Cardiac fibroblast (primary cell): Measurements from ENCODE around the gene ALKBH7.

Source experiments
- DNase-seq, 2 donors: peaks; one replicate each; pipeline versions ENCODE4 v3.0.0 to v3.0.0-alpha.2; 2010; ENCODE audit warnings: low read depth in 2 of 2
- H3K4me3 ChIP-seq, 2 donors: replicated peaks in 1 of 2; 1 replicate in 1 of 2; 2 replicates in 1 of 2; pipeline ENCODE4 v1.5.1; 2011; ENCODE audit warnings: low read depth in 2 of 2, low read length in 2 of 2, mild to moderate bottlenecking in 2 of 2, moderate library complexity in 1 of 2
- TF ChIP-seq, protein P1 (sequence below): IDR thresholded peaks from one replicate; pipeline ENCODE4 v1.5.1; 2011; ENCODE audit warnings: low read depth, mild to moderate bottlenecking, low read length, inconsistent platforms

The ALKBH7 gene, protein sequence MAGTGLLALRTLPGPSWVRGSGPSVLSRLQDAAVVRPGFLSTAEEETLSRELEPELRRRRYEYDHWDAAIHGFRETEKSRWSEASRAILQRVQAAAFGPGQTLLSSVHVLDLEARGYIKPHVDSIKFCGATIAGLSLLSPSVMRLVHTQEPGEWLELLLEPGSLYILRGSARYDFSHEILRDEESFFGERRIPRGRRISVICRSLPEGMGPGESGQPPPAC

DNA sequence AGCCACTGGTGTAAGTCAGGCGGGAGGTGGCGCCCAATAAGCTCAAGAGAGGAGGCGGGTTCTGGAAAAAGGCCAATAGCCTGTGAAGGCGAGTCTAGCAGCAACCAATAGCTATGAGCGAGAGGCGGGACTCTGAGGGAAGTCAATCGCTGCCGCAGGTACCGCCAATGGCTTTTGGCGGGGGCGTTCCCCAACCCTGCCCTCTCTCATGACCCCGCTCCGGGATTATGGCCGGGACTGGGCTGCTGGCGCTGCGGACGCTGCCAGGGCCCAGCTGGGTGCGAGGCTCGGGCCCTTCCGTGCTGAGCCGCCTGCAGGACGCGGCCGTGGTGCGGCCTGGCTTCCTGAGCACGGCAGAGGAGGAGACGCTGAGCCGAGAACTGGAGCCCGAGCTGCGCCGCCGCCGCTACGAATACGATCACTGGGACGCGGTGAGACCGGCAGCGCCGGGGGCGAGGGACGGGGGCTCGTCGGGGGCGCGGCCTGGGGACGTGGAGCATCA lies at the start of gene ALKBH7:
Gene ALKBH7, plus strand, starts transcription at position 201 of the 502 bp plus-strand sequence. Its CDS starts 27 bp downstream, at position 228.
- DNase-seq, result peak; percentile 100
- TF ChIP-seq, protein P1, sequence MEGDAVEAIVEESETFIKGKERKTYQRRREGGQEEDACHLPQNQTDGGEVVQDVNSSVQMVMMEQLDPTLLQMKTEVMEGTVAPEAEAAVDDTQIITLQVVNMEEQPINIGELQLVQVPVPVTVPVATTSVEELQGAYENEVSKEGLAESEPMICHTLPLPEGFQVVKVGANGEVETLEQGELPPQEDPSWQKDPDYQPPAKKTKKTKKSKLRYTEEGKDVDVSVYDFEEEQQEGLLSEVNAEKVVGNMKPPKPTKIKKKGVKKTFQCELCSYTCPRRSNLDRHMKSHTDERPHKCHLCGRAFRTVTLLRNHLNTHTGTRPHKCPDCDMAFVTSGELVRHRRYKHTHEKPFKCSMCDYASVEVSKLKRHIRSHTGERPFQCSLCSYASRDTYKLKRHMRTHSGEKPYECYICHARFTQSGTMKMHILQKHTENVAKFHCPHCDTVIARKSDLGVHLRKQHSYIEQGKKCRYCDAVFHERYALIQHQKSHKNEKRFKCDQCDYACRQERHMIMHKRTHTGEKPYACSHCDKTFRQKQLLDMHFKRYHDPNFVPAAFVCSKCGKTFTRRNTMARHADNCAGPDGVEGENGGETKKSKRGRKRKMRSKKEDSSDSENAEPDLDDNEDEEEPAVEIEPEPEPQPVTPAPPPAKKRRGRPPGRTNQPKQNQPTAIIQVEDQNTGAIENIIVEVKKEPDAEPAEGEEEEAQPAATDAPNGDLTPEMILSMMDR, result no peak
- H3K4me3 ChIP-seq, result peak within 1 kb of the TSS; percentile 59 to 84

DNA sequence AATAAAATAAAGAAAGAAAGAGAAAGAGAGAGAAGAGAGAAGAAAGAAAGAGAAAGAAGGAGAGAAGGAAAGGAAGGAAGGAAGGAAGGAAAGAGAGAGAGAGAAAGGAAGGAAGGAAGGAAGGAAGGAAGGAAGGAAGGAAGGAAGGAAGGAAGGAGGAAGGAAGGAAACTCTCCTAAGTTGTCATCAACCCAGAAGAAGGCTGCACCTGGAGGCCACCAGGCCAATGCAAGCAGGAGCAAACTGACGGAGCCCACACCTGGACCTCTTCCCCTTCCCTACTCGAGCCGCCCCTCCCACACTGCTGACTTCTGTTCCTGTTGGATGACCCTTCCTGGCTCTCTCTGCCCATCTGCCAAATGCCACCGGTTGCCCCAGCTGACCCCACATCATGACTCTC lies 47.8 kb upstream of the ALKBH7 start:
- TF ChIP-seq, protein P1, result no peak
- no peak overlapping the region for H3K4me3 ChIP-seq
- no peak for DNase-seq

DNA sequence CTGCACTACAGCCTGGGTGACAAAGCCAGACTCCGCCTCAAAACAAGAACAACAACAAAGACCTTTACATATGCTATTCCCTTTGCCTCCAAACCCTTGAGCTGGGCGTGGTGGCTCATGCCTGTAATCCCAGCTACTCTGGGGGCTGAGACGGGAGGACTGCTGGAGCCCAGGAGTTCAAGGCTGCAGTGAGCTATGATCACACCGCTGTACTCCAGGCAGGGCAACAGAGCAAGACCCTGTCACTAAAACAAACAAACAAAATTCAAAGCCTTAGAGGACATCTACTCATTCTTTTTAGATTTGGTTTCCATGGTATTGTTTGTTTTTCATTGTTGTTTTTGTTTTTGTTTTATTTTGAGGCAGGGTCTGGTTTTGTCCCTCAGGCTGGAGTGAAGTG lies 47.0 kb upstream of the ALKBH7 start:
- DNase-seq, result no peak
- H3K4me3 ChIP-seq, result no peak overlapping the region
- TF ChIP-seq, protein P1, result no peak

DNA sequence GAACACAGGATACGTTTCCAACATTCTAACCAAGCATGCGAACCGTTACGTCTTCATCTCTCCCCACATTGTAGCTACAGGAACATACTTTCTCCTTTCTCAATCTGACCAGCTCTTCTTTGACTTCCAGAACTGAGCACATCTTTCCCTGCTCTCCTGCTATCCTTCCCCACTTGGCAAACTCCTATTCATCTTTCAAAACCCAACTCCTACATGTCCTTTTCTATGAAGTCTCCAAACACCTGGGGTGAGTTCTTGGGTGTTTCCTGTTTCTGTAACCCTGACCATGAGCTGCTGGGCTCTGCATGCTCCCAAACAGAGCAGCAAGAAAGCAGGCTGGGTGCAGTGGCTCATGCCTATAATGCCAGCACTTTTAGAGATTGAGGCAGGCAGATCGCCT lies 45.8 kb upstream of the ALKBH7 start:
- TF ChIP-seq, protein P1, result no peak
- no peak for DNase-seq
- no peak overlapping the region for H3K4me3 ChIP-seq

DNA sequence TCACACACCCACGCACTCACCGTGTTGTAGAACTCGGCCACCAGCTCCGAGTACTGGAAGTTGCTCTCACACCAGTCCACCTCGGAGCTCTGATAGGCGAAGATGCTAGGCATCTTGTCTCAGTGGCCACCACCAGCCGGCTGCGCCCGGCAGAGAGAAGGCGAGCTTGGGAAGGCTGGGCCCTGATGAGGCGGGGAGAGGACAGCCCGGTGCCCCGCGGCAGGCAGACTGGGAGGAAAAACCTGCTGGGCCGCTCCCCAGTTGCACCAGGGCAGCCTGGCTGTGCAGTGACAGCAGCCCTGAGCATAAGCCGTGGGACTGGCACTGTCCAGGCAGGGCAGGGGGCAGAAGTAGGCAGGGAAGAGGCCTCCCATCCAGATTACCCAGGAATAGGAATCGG lies 39.2 kb upstream of the ALKBH7 start, which contains the start of gene ACER1:
Gene ACER1, minus strand, starts transcription at position 174 of the 400 bp plus-strand sequence. Its CDS starts 61 bp downstream, at position 113.
- no peak within 1 kb of the TSS for H3K4me3 ChIP-seq
- TF ChIP-seq, protein P1, result no peak
- DNase-seq, result no peak

DNA sequence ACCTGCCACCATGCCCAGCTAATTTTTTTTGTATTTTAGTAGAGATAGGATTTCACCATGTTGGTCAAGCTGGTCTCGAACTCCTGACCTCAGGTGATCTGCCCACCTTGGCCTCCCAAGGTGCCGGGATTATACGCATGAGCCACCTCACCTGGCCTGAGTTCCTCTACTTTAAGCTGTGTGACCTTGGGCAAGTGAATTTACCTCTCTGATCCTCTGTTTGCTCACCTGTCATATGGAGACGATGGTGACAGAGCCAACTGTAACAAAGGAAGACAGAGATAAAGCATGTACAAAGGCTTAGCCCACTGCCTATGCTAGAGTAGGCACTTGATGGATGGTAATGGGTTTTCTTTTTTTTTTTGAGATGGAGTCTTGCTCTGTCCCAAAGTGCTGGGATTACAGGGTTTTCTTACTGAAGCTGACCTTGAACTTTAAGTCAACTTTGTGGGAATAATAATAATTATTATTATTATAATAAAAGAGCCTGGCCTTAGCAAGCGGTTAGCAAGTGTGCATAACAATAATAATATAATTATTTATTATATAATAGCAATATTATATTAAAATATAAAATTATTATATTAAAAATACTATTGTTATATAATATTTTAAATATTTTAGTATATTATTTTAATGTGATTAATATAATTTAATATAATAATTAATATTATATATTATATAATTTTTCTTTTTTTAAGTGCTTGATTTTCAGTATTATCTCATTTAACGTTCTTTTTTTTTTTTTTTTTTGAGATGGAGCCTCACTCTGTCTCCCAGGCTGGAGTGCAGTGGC lies 37.9 kb upstream of the ALKBH7 start:
- no peak overlapping the region for H3K4me3 ChIP-seq
- TF ChIP-seq, protein P1, result no peak
- no peak for DNase-seq
